Testis (tissue), 2 donors: Measurements from ENCODE around the gene GUCY1A1.

Source experiments
- POLR2A ChIP-seq: fragments of 450-650 bp; IDR thresholded peaks from one replicate; pipeline ENCODE4 v1.6.1; 2017; ENCODE audit warnings: antibody characterized with exemption, mild to moderate bottlenecking, moderate library complexity
- TF ChIP-seq, protein P1 (sequence below), 3 experiments: fragments of 450-650 bp in 2 of 3; fragments of 200-600 bp in 1 of 3; sonication (generic) in 1 of 3; IDR thresholded peaks; one replicate each; pipeline ENCODE4 v1.5.1; 2016 to 2019; ENCODE audit warnings: antibody characterized with exemption in 3 of 3, mild to moderate bottlenecking in 2 of 3, moderate library complexity in 1 of 3

DNA sequence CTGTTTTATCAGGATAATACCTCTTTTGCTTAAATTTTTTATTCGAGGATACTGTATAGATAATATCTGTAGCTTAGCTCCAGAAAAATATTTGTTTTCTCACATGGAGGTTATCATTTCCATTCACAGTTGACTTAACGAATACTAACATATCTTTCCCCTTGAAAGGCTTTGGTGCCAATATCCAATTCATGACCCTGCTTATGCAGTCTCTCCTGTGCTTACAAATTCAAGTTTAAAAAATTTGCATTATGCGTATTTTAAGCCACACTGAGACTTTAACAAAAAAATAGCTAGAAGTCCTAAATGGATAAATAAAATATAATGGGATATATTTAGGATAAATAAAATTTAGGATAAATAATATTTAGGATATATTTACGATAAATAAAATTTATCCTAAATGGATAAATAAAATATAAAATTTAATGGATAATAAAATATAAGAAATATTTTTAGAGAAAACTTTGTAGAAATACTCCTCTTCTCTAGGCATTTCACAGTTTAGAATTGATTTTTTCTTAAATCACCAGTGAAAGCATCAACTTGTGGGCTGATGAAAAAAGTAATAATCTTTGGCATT, 114.7 kb downstream of the GUCY1A1 start:
- TF ChIP-seq, protein P1, sequence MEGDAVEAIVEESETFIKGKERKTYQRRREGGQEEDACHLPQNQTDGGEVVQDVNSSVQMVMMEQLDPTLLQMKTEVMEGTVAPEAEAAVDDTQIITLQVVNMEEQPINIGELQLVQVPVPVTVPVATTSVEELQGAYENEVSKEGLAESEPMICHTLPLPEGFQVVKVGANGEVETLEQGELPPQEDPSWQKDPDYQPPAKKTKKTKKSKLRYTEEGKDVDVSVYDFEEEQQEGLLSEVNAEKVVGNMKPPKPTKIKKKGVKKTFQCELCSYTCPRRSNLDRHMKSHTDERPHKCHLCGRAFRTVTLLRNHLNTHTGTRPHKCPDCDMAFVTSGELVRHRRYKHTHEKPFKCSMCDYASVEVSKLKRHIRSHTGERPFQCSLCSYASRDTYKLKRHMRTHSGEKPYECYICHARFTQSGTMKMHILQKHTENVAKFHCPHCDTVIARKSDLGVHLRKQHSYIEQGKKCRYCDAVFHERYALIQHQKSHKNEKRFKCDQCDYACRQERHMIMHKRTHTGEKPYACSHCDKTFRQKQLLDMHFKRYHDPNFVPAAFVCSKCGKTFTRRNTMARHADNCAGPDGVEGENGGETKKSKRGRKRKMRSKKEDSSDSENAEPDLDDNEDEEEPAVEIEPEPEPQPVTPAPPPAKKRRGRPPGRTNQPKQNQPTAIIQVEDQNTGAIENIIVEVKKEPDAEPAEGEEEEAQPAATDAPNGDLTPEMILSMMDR (IDR thresholded peaks at IDR 0.05), result no peak
- no peak for TF ChIP-seq POLR2A
